ENCODE data around the gene SOX30.

The SOX30 gene

DNA sequence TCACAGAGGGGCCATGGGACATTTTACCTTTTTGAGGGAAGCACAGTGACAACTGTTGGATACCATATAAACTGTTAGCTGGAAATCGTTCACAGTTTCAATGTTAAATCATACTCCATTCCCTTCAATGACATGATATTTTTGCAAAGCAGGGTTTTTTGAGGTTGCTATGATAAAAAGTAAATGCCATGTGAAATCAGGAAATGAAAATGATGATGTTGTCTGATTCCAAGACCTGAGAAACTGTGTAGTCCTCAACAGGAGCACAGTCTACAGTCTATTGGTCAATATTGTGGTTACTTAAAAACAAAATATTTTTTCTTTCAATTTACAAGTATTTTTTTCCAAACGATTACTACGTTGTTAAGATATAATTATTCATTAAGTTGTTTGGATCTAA is 52.7 kb downstream of the SOX30 start:
- H3K9me3 Mint-ChIP-seq, result no peaks in the 10 kb centered on the region
- peaks cover 2% of the 10 kb centered on the region for H3K4me1 Mint-ChIP-seq
- H3K27ac Mint-ChIP-seq, result no peak overlapping the region
- TF ChIP-seq, protein P1, sequence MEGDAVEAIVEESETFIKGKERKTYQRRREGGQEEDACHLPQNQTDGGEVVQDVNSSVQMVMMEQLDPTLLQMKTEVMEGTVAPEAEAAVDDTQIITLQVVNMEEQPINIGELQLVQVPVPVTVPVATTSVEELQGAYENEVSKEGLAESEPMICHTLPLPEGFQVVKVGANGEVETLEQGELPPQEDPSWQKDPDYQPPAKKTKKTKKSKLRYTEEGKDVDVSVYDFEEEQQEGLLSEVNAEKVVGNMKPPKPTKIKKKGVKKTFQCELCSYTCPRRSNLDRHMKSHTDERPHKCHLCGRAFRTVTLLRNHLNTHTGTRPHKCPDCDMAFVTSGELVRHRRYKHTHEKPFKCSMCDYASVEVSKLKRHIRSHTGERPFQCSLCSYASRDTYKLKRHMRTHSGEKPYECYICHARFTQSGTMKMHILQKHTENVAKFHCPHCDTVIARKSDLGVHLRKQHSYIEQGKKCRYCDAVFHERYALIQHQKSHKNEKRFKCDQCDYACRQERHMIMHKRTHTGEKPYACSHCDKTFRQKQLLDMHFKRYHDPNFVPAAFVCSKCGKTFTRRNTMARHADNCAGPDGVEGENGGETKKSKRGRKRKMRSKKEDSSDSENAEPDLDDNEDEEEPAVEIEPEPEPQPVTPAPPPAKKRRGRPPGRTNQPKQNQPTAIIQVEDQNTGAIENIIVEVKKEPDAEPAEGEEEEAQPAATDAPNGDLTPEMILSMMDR (IDR thresholded peaks at IDR 0.05; ENCODE audit: unreplicated experiment in 3 of 3), result no peak
- H3K27me3 Mint-ChIP-seq (ENCODE audit: low read depth), result no peaks in the 10 kb centered on the region
- H3K4me3 Mint-ChIP-seq, result no peak overlapping the region
- no peaks in the 10 kb centered on the region for H3K36me3 Mint-ChIP-seq (ENCODE audit: low read depth)

DNA sequence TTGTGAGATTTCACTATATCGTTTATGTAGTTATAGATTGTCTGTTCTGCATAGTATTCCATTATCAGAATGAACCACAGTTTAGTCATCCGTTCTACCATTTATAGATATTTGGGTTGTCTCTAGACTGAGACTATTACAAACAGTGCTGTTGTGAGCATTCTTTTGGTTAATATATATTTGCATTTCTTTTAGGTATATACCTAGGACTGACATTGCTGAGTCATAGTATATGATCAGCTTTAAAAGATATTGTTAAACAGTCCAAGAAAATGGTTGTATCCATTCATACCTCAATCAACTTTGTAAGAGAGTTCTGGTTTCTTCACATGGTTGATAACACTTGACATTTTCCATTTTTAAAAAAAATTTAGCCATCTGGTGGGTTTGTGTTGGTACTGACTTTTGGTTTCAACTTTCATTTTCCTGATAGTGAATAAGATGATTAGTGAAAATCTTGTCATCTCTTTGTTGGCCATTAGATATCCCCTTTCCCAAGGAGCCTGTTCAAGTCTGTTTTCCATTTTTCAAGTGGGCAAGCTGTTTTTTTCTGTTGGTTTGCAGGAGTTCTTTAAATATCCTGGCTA is 53.8 kb downstream of the SOX30 start:
- Mint-ChIP-seq H3K4me3 (no peak overlapping the region), H3K27me3 (ENCODE audit: low read depth) (no peaks in the 10 kb centered on the region), H3K9me3 (no peaks in the 10 kb centered on the region), H3K36me3 (ENCODE audit: low read depth) (no peaks in the 10 kb centered on the region), H3K4me1 (peaks cover 7% of the 10 kb centered on the region), H3K27ac (no peak overlapping the region)
- TF ChIP-seq, protein P1 (IDR thresholded peaks at IDR 0.05; ENCODE audit: unreplicated experiment in 3 of 3), result no peak

DNA sequence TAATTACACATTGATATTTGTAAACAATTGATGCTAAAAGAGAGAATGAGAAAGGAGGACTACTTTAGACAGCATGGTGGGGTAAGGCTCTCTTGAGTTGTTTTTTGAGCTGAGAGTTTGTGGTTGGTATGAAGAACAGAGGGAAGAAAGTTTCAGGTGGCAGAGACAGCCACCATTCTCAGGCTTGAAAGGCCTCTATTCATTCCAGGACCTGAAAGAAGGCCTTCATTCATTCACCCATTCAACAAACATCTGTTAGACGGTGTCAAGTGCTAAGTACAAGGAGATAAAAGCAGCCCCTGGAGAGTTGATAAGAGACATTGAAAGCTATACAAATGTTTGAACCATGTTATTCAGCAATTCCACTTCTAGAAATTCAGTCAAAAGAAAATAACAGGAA is 55.0 kb downstream of the SOX30 start:
- peaks cover 16% of the 10 kb centered on the region for H3K4me1 Mint-ChIP-seq
- H3K4me3 Mint-ChIP-seq, result no peak overlapping the region
- no peaks in the 10 kb centered on the region for H3K27me3 Mint-ChIP-seq (ENCODE audit: low read depth)
- TF ChIP-seq, protein P1 (IDR thresholded peaks at IDR 0.05; ENCODE audit: unreplicated experiment in 3 of 3), result no peak
- no peaks in the 10 kb centered on the region for H3K36me3 Mint-ChIP-seq (ENCODE audit: low read depth)
- no peaks in the 10 kb centered on the region for H3K9me3 Mint-ChIP-seq
- H3K27ac Mint-ChIP-seq, result peak overlapping the region in 1 of 3 experiments; percentile 59

DNA sequence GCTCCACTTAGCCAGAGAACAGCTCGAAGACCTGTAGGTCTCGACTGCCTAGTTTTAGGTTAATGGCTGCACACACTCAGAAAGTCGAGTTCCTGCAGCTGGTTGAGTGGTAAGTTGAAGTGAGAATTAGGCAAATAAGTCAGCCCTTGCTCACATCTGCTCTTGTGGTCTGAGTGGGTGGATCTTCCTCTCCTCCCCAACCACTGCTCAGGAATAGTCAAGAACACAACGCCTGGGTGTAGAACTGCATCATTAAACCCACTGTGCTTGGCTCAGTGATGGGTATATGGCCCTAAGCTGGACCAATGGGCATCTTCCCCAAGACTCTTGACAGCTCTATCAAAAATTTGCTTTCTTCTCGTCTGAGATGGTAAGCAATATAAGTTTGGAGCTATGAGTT is 55.8 kb downstream of the SOX30 start:
- Mint-ChIP-seq H3K9me3 (peaks cover 6% of the 10 kb centered on the region), H3K4me3 (no peak overlapping the region), H3K36me3 (ENCODE audit: low read depth) (no peaks in the 10 kb centered on the region), H3K27me3 (ENCODE audit: low read depth) (no peaks in the 10 kb centered on the region), H3K4me1 (peaks cover 16% of the 10 kb centered on the region), H3K27ac (no peak overlapping the region)
- TF ChIP-seq, protein P1 (IDR thresholded peaks at IDR 0.05; ENCODE audit: unreplicated experiment in 3 of 3), result no peak

DNA sequence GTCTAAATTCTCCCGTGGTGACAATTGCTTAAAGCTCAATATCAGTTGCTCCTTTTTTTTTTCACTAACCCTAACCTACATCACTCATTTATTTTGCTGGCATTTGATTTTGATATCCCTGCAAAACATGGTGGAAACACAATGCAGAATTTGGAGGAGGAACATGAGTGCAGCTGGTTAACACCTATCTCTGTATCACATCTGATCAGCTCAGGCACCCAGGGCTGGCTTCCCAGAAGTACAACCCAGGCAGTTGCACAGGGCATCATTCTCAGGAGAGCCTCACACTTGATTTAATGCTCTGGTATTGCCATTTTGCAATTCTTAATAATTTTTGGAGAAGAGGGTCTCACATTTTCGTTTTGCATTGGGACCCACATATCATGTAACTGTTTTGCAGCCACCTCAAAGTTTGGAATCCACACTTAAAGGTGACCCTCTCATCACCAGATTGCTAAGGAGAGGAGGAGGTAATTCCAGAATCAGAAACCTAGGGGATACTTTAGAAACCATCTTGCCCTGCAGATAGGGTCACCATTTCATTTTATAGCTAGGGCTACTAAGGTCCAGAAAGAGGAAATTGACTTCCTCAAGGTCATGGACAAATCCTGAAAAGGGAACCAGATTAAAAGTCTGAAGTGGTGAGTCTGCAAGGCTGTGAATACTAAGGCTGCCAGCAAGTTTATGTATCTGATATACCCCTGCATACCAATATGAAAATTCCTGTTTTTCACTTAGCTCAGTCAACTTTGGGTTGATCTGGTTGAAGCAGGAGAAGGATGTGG is 57.4 kb downstream of the SOX30 start:
- Mint-ChIP-seq H3K27ac (no peak overlapping the region), H3K27me3 (ENCODE audit: low read depth) (no peaks in the 10 kb centered on the region), H3K4me1 (peaks cover 16% of the 10 kb centered on the region), H3K9me3 (peaks cover 6% of the 10 kb centered on the region), H3K36me3 (ENCODE audit: low read depth) (no peaks in the 10 kb centered on the region), H3K4me3 (no peak overlapping the region)
- TF ChIP-seq, protein P1 (IDR thresholded peaks at IDR 0.05; ENCODE audit: unreplicated experiment in 3 of 3), result no peak

DNA sequence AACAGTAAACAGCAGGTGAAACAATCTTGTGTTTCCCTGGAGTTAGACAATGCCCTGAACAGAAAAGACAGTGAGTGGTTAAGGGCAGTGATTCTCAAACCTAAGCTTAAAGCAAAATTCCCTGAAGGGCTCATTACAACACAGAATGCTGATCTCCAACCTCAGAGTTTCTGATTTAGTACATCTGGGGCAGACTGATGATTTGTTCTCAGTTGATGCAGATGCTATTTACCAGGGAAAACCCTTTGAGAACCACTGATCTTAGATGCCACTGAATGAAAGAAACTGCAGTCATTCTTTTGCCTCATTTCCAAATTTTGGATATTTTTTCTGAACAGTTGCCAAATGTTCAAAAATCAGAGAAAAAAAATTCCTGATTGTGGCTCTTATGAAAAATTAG is 58.0 kb downstream of the SOX30 start:
- peaks cover 16% of the 10 kb centered on the region for H3K4me1 Mint-ChIP-seq
- H3K36me3 Mint-ChIP-seq (ENCODE audit: low read depth), result no peaks in the 10 kb centered on the region
- TF ChIP-seq, protein P1 (IDR thresholded peaks at IDR 0.05; ENCODE audit: unreplicated experiment in 3 of 3), result no peak

More for the DNA sequence above, 58.0 kb downstream of the SOX30 start:
- no peak overlapping the region for H3K4me3 Mint-ChIP-seq
- no peak overlapping the region for H3K27ac Mint-ChIP-seq
- no peaks in the 10 kb centered on the region for H3K27me3 Mint-ChIP-seq (ENCODE audit: low read depth)
- H3K9me3 Mint-ChIP-seq, result peaks cover 6% of the 10 kb centered on the region
